BE2C (cell line): ENCODE data around the gene TCEA2.
A peak's percentile ranks its signal among the peaks of the same experiment; 100 is the strongest.

ENCODE experiments used
- DNase-seq: peaks from one replicate; pipeline ENCODE4 v3.0.0-alpha.2; 2020
- H3K27me3 ChIP-seq: fragments of 250-450 bp; sonication (Bioruptor Pico); 2 replicates; pipeline ENCODE4 v1.5.1; 2020; ENCODE audit warnings: mild to moderate bottlenecking
- H3K36me3 ChIP-seq: fragments of 250-450 bp; sonication (Bioruptor Pico); 2 replicates; pipeline ENCODE4 v1.5.1; 2020; ENCODE audit warnings: mild to moderate bottlenecking
- H3K4me1 ChIP-seq: fragments of 250-450 bp; sonication (Bioruptor Pico); 2 replicates; pipeline ENCODE4 v1.5.1; 2020
- H3K4me3 ChIP-seq: 2 replicates; pipeline ENCODE4 v1.5.1; 2011; ENCODE audit warnings: low read depth, low read length
- H3K9me3 ChIP-seq: fragments of 250-450 bp; sonication (Bioruptor Pico); 2 replicates; pipeline ENCODE4 v1.5.1; 2020
- CTCF ChIP-seq: IDR thresholded peaks from 2 replicates; pipeline ENCODE4 v1.5.1; 2012; ENCODE audit warnings: mild to moderate bottlenecking, low read depth, low read length

TCEA2 gene

GRCh38 chr20:64051033-64051452 is 12.0 kb upstream of the TCEA2 start:
- no peak for TF ChIP-seq CTCF
- no peaks in the 10 kb centered on the region for H3K36me3 ChIP-seq
- H3K27me3 ChIP-seq: peaks cover 10% of the 10 kb centered on the region
- no peaks in the 10 kb centered on the region for H3K9me3 ChIP-seq
- H3K4me1 ChIP-seq: peaks cover 42% of the 10 kb centered on the region
- no peak overlapping the region for H3K4me3 ChIP-seq
- DNase-seq: no peak

GRCh38 chr20:64051561-64052325 is 11.3 kb upstream of the TCEA2 start:
- Histone ChIP-seq H3K36me3 (no peaks in the 10 kb centered on the region), H3K4me1 (peaks cover 42% of the 10 kb centered on the region), H3K27me3 (peaks cover 10% of the 10 kb centered on the region), H3K9me3 (no peaks in the 10 kb centered on the region), H3K4me3 (no peak overlapping the region)
- DNase-seq: peak; percentile 55
- TF ChIP-seq CTCF: no peak

GRCh38 chr20:64052326-64052722 is 10.7 kb upstream of the TCEA2 start:
- H3K4me3 ChIP-seq: no peak overlapping the region
- H3K4me1 ChIP-seq: peaks cover 47% of the 10 kb centered on the region

GRCh38 chr20:64052987-64053840 is 9.8 kb upstream of the TCEA2 start:
- no peaks in the 10 kb centered on the region for H3K36me3 ChIP-seq
- no peaks in the 10 kb centered on the region for H3K9me3 ChIP-seq
- H3K27me3 ChIP-seq: peaks cover 6% of the 10 kb centered on the region
- DNase-seq: no peak
- H3K4me3 ChIP-seq: no peak overlapping the region
- TF ChIP-seq CTCF: no peak
- H3K4me1 ChIP-seq: peaks cover 50% of the 10 kb centered on the region

More at GRCh38 chr20:64052326-64052722, 10.7 kb upstream of the TCEA2 start:
- H3K9me3 ChIP-seq: no peaks in the 10 kb centered on the region
- TF ChIP-seq CTCF: no peak
- no peaks in the 10 kb centered on the region for H3K36me3 ChIP-seq
- peaks cover 10% of the 10 kb centered on the region for H3K27me3 ChIP-seq
- no peak for DNase-seq

- peak; percentile 64 for TF ChIP-seq CTCF
- no peaks in the 10 kb centered on the region for H3K9me3 ChIP-seq
- no peaks in the 10 kb centered on the region for H3K27me3 ChIP-seq
- H3K36me3 ChIP-seq: no peaks in the 10 kb centered on the region
- DNase-seq: peak; percentile 81
- H3K4me3 ChIP-seq: peak overlapping the region; percentile 28; the same call in 1 of the 2 replicates
- H3K4me1 ChIP-seq: peaks cover 50% of the 10 kb centered on the region
Measured at GRCh38 chr20:64053841-64054661, 8.9 kb upstream of the TCEA2 start.
